ENCODE measurements around the gene CREG2.

- TF ChIP-seq CTCF (IDR thresholded peaks at IDR 0.05 in 4 of 5, conservative IDR thresholded peaks at IDR 0.05 in 1 of 5) (no peak), POLR2A (IDR thresholded peaks at IDR 0.05) (no peak)
Observed at GRCh38 chr2:101426822-101427221, 39.5 kb upstream of the CREG2 start.

Data from gastrocnemius medialis (tissue), 4 donors.